HG03064 (cell line): Measurements from ENCODE around the gene ZNF280A.
"Not testable (repeated sequence)": the region's sequence is repeated elsewhere in the genome, so short reads cannot be mapped to it uniquely, and the experiment has no call there.

ENCODE experiments used
- ATAC-seq: cut with Tn5 transposase; IDR thresholded peaks from one replicate; pipeline ENCODE4 v1.9.1; 2021; ENCODE audit warnings: low read depth; ENCODE audit not compliant: unreplicated experiment

ZNF280A gene

DNA sequence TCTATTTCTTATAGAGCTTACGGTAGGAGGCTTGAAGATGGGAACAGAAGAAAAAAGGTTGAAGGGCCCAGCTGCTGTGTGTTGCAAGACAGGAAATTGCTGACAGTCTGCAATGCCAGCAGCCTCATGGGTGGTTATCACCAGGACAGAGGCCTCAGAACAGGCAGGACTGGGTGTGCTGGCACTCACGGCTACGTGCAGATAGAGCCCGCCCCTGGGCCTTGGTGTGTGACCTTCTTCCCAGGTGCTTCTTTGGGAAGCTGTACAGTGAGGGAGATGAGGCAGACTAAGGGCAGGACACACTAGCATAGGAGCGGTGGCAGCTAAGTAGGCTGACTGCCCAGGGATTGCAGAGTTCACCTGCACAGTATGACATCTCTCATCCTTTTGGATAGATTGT, 26.4 kb upstream of the ZNF280A start:
- no peak for ATAC-seq

DNA sequence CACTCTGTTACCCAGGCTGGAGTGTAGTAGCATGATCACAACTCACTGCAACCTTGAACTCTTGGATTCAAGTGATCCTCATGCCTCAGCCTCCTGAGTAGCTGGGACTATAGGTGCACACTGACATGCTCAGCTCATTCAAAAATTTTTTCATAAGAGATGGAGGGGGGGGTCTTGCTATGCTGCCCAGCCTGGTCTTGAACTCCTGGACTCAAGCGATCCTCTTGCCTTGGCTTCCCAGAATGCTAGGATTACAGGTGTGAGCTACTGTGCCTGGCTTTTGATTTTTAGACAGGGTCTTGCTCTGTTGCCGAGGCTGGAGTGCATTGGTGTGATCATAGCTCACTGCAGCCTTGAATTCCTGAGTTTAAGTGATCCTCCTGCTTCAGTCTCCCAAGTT, 25.0 kb upstream of the ZNF280A start:
- ATAC-seq, result no peak

DNA sequence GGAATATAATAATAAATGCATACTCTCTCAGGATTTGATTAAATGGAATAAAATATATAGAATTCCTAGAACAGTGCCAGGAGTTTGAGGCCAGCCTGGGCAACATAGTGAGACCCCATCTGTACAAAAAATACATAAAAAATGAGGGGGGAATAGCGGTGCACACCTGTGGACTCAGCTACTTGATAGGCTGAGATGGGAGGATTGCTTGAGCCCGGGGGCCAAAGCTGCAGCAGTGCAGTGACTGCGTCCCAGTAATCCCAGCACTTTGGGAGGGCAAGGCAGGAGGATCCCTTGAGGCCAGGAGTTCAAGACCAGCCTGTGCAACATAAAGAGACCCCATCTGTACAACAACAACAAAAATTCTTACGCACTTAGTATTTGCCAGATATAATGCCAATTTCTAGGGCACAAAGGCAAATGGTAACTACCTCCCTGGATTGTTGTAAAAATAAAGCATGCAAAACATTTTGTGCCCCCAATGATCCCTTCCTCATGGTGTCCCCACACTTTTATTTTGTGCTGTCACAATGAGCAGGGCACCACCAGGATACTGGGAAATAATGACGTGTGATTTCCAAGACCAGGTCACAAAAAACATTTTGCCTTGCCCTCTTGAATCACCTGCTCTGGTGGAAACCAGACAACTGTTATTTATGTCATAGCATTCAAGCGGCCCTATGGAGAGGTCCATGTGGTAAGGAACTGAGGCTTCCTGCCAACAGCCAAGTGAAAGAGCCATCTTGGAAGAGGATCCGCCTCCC, 18.3 kb upstream of the ZNF280A start:
- no peak for ATAC-seq

DNA sequence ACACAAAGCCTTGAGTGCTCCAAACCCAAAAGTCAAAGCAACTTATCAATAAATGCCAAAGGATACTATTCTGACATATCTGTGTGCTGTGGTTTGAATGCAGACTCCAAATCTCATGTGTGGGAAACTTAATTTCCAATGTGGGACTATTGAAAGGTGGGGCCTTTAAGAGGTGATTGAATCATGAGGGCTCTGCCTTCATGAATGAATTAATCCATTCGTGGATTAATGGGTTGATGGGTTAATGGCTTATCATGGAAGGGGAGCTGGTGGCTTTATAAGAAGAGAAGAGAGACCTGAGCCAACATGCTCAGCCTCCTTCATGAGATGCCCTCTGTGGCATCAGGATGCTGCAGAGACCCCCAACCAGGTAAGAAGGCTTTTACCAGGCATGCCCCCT, 16.8 kb upstream of the ZNF280A start:
- no peak for ATAC-seq

DNA sequence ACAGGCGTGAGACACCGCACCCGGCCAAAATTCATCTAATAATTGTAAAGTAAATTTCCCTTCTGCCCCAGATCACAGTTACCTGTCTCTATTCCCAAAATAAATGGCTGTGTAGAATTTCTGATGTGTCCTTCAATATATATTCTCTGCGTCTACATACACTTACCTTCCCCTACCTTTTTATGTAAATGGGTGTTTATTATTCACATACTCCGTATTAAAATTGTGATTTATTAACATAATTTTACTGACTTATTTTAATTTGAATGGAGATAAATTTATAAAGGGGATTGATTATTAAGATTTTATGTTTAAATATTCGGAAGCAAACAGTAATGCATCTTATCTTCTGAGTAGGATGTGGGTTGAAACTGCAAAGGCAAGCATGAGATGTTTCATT, 16.4 kb upstream of the ZNF280A start:
- no peak for ATAC-seq

DNA sequence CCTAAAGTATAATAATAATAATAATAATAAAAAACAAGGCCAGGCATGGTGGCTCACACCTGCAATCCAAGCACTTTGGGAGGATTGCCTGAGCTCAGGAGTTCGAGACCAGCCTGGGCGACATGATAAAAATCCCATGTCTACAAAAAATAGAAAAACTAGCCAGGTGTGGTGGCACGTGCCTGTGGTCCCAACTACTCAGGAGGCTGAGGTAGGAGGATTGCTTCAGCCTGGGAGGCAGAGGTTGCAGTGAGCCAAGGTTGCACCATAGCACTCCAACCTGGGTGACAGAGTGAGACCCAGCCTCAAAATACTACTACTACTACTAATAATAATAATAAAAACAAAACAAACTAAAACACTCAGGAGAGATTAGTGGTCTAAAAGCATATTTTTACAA, 15.6 kb upstream of the ZNF280A start:
- ATAC-seq, result no peak

DNA sequence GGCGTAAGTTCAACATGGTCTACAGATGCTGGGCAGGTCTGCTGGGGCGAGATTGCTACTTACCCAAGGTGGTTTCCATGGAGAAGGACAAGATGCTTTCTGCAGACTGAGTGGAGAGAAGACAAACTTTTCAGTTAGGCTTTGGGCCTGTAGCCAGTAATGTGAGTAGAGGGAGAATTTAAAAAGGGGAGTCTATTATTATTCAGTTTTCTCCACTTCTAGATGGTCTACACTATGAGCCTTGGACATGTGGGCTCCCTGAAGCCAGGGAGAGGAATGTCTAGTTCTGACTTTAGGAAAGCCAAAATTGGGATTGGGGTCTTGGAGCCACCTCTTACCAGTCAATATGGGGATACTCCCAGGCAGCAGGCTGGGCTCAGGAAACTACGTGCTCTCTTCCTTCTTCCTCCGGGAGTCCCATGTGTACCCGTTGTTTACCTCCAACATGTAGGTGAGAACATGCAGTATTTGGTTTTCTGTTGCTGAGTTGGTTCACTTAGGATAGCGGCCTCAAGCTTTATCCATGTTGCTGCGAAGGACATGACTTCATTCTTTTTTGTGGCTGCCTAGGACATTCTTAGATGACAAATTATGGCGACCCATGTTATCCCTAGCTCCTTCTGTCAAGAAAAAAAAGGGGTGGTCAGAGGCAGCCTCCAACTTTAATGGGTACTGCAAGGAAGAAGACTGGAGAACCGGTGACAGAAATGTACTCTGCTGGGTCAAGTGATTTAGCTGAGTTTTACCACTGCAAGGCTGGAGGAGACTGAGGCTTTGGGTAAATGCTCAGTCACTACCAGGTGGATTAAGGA, 14.7 kb upstream of the ZNF280A start:
- ATAC-seq, result no peak

DNA sequence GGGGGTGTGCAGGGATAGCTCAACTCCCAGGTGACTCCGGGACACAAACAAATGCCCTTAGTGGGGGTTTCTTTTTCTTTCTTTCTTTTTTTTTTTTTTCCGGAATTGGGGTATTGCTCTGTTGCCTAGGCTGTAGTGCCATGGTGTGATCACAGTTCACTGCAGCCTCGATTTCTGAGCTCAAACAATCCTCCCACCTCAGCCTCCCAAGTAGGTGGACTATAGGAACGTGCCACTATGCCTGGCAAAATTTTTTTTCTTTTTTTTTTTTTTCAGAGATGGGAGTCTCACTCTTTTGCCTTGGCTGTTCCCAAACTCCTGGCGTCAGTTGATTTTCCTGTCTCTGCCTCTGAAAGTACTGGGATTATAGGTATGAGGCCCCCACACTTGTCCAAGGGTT, 13.8 kb upstream of the ZNF280A start:
- ATAC-seq, result no peak

DNA sequence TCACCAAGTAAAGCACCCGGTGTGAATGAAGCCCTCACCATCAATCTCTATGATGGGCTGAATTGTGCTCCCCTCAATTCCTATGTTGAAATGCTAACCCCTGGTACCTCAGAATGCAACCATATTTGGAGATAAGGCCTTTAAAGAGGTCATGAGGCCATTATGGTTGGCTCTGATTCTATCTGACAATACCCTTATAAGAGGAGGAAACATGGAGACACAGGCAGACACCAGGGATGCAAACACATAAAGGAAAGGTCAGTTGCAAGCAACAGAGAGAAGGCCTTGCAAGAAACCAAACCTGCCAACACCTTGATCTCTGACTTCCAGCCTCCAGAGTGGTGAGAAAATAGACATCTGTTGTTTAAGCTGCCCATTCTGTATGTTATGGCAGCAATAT, 13.3 kb upstream of the ZNF280A start:
- ATAC-seq, result no peak

DNA sequence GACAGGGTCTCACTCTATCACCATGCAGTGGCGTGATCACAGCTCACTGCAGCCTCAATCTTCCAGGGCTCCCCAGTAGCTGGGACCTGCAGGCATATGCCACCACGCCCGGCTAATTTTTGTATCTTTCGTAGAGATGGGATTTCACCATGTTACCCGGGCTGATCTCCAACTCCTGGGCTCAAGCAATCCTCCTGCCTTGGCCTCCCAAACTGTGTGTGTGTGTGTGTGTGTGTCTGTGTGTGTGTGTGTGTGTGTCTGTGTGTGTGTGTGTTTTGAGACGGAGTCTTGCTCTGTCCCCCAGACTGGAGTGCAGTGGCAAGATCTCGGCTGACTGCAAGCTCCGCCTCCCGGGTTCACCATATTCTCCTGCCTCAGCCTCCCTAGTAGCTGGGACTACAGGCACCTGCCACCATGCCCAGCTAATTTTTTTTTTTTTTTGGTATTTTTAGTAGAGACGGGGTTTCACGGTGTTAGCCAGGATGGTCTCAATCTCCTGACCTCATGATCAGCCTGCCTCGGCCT, 12.5 kb upstream of the ZNF280A start:
- not testable (repeated sequence) for ATAC-seq

DNA sequence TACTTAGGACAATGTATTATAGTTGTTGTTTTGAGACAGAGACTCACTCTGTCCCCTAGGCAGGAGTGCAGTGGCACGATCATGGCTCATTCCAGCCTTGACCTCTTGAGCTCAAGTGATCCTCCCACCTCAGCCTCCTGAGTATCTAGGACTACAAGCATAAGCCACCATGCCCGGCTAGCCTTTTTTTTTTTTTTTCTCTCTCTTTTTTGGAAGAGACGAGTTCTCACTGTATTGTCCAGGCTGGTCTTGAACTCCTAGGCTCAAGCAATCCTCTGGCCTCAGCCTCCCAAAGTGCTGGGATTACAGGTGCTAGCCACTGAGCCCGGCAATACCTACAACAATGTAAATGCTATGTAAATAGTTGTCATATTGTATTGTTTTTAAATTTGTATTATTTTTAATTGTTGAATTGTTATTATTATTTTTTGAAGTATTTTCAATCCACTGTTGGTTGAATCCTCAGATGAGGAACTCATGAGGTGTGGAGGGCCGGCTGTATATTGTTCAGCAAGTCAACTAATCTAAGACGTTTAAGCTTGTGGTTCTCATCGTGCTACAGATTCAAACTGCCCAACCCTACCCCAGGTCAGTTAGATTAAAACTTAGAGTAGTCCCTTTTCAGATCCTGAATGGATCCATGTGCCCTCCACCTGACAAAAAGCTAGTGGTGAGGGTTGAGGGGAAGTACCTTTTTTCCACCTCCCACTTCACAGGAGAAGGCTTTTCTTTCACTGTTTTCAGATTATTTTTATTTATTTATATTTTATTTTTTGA, 11.9 kb upstream of the ZNF280A start:
- ATAC-seq, result no peak

DNA sequence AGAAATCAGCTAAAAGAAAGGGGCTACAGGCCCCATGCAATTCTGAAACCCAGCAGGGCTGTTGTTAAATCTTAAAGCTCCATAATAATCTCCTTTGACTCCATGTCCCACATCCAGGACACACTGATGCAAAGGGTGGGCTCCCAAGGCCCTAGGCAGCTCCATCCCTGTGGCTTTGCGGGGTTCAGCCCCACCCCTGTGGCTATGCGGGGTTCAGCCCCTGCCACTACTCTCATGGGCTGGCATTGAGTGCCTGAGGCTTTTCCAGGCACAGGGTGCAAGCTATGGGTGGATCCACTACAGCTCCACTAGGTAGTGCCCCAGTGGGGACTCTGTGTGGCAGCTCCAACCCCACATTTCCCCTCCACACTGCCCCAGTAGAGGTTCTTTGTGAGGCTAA, 8.7 kb upstream of the ZNF280A start:
- no peak for ATAC-seq

DNA sequence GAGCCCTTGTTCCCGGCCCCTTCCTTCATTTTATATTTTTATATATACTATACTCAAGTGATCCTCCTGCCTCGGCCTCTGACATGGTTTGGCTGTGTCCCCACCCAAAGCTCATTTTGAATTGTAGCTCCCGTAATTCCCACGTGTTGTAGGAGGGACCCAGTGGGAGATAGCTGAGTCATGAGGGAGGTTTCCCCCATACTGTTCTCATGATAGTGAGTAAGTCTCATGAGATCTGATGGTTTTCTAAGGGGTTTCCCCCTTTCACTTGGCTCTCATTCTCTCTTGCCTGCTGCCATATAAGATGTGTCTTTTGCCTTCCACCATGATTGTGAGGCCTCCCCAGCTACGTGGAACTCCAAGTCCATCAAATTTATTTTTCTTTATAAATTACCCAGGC, 7.2 kb upstream of the ZNF280A start:
- no peak for ATAC-seq

DNA sequence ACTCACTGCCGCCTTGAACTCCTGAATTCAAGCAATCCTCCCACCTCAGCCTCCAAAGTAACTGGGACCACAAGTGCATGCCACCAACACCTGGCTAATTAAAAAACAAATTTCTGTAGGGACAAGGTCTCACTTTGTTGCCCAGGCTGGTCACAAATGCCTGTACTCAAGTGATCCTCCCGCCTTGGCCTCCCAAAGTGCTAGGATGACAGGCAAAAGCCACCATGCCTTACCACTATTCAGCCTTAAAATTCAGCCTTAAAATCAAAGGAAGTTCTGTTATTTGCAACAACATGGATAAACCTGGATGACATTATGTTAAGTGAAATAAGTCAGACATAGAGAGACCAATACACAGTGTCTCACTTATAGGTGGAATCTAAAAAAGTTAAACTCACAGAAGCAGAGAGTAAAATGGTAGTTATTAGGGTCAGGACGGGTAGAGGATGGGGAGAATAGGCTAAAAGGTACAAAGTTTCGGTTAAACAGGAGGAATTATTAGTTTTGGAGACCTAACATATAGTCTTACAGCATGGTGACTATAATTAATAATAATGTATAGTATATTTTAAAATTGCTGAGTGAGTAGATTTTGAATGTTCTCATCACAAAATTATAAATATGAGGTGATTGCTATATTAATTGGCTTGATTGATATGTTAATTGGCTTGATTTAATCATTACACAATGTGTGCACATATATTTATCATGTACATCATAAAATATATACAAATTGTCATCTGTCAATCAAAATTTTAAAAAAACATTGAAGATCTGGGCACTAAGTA, 6.2 kb upstream of the ZNF280A start:
- no peak for ATAC-seq

DNA sequence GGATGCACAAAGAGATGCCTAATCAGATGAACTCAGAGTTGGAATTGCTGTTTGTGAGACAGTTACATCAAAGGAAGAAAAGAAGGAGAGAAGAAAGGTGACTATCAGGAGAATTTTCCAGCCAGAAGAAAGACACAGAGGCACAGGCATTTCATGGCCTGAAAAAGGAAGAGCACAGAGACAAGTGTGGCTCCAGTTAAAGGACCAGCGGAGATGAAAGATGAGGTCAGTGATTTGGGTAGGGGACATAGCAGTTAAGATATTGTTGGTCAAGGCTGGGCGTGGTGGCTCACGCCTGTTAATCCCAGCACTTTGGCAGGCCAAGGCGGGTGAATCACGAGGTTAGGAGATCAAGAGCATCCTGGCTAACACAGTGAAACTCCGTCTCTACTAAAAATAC, 3.4 kb upstream of the ZNF280A start:
- no peak for ATAC-seq

DNA sequence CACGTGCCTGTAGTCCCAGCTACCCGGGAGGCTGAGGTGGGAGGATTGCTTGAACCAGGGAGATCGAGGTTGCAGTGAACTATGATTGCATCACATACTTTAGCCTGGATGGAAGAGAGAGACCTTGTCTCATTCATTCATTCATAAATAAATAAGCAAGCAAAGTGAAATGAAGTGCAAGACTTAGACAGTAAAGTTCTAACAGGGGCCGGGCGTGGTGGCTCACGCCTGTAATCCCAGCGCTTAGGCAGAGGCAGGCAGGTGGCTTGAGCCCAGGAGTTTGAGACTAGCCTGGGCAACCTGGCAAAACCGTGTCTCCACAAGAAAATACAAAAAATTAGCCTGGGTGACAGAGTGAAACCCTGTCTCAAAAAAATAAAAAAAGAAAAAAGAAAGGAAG, 1.6 kb upstream of the ZNF280A start:
- ATAC-seq, result no peak

DNA sequence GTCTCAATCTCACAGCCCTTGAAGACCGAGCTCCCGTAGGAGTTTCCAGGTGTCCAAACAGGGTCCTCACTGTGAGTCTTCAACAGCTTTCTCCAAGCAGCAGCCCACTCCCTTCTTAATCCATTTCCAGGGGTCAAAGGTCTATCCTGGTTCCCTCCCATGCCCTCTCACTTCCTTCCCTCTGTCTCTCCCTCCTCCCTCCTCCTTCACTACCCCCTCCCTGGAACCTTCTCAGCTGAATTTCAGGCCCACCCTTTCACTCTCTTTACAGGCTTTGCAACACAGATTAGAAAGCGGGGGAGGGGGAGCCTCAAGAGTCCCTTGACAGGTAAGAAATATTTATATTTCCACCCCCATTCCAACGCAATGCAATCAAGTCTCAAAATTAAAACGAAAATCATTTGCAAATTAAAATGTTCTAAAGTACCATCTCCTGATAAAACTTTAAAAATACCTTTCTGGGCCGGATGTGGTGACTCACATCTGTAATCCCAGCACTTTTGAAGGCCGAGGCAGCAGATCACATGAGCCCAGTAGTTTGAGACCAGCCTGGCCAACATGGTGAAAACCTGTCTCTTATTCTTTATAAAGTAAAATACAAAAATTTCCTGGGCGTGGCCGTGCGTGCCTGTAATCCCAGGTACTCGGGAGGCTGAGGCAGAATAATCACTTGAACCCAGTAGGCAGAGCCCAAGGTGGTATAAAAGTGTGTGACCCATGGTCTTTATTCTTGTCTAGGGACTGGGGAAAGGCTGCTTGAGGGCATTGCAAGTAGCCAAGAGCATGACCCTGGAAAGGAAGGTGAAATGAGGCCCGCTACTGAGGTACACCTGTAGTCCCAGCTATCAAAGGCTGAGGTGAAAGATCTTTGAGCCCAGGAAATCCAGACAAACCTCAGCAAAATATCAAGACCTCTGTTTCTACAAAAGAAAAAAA, 865 bp upstream of the ZNF280A start:
- ATAC-seq, result no peak

DNA sequence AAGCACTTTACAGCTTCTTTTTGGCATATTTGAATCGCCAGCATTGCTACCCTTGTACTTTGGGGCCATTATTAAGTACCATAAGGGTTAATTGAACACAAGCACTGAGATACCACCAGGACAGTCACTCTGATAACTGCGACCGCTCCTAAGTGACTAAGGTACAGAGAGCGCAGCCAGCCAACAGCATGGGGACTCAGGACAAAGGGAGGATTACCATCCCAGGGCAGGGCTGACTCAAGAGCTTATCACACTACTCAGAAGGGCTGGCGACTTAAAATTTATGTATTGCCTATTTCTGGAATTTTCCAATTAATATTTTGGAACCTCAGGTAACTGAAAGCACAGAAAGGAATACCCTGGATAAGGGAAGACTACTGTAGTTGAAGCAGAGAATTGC, 479 bp downstream of the ZNF280A start:
- ATAC-seq, result no peak

DNA sequence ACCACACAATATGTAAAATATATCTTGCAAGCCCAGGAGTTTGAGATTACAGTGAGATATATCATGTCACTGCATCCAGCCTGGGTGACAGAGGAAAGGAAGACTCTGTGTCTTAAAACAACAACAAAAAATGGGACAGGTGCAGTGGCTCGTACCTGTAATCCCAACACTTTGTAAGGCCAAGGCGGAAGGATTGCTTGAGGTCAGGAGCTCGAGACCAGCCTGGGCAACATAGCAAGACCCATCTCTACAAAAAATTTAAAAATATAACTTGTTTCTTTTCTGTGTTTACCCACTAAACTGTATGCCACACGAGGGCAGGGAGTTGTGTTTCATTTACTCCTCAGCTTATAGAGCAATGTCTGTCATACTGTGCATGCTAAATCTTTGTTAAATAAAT, 3.1 kb downstream of the ZNF280A start:
- ATAC-seq, result no peak
